ENCODE measurements around the gene RNF215. TPM values are rescaled to one million over a fixed set of nuclear protein-coding genes. Genes with fewer than 3 reads are reported as not detected.

Gene RNF215
- total RNA-seq, 1 donor from 2014 or later: 12.5 TPM

DNA sequence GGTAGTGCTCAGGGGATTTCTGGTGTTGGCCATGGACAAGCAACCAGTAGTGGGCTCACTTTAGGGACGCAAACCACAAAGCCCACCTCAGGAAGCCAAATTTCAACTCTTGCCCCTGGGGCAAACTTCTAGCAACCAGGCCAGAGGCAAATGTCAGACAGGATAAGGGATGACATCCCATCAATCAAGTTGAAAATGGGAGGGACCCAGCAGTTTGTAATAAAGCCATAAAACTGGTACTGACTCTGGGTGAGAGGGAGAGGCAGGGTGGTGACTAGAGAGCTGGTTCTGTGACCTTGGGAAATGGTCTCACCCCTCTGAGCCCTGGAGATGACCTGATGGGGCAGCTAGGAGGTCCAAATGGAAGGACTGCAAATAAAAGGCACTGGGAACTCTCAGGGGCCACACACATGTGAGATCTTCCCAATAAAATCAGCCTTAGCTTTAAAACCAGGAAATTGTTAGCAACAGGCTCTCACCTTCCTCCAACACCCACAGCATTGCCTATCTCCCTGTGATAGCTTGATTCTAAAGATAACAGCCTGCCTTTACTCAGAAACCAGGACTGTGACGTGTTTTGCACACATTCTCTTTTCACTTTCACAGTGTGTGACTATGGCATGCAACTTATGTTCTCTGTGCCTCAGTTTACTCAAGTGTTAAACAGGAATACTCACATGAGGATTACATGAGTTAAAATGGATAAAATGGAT is 54.1 kb downstream of the RNF215 start:
- DNase-seq (ENCODE audit: low read depth in 2 of 2): no peak

DNA sequence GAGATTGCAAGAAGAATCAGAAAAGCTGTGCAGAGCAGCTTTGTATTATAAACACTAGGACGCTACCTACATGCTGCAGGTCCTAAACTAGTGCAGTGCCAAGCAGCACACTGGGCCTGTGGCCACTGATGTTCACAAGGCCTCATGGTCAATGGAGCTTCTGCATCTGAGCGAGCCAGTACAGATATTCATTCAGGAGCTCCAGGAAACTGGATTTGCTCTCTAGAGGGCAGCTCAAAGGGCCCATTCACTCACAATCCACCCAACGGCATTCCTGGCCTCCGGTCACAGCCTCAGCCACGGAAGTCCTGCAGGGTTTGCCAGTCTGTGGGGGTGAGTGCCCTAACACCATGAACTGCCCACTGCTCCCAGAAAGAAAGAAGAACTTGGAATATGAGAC is 54.7 kb downstream of the RNF215 start:
- DNase-seq (ENCODE audit: low read depth in 2 of 2): no peak

Other genes starting within 250 kb of the RNF215 start
- 0.25 and 0.26 TPM in 2 replicates for gene LIF, start 140.7 kb downstream of the RNF215 start, total RNA-seq
- gene OSM, start 120.6 kb downstream of the RNF215 start, total RNA-seq: not detected in 2 replicates
- 5.5 and 8.2 TPM in 2 replicates for gene CASTOR1, start 97.9 kb downstream of the RNF215 start, total RNA-seq
- gene TBC1D10A, start 60.5 kb downstream of the RNF215 start, total RNA-seq: 6.0 and 10.2 TPM in 2 replicates
- 11.3 and 17.3 TPM in 2 replicates for gene SF3A1, start 30.5 kb downstream of the RNF215 start, total RNA-seq
- 1.3 and 1.5 TPM in 2 replicates for gene CCDC157, start 30.4 kb downstream of the RNF215 start, total RNA-seq
- 11.7 and 14.8 TPM in 2 replicates for gene SEC14L2, start 9.6 kb upstream of the RNF215 start, total RNA-seq
- gene MTFP1, start 38.4 kb upstream of the RNF215 start, total RNA-seq: 31.0 and 33.6 TPM in 2 replicates
- not detected in 2 replicates for gene SEC14L3, start 84.6 kb upstream of the RNF215 start, total RNA-seq
- gene SEC14L4, start 118.3 kb upstream of the RNF215 start, total RNA-seq: 0.13 and 0.51 TPM in 2 replicates
- gene SEC14L6, start 159.3 kb upstream of the RNF215 start, total RNA-seq: under 0.01 and 0.13 TPM in 2 replicates
- 0.13 TPM in 1 of 2 replicates, not detected in the other for gene GAL3ST1, start 187.3 kb upstream of the RNF215 start, total RNA-seq
- 60.3 and 67.3 TPM in 2 replicates for gene PES1, start 204.5 kb upstream of the RNF215 start, total RNA-seq
- 18.2 and 29.5 TPM in 2 replicates for gene TCN2, start 219.8 kb upstream of the RNF215 start, total RNA-seq
- 26.4 and 31.3 TPM in 2 replicates for gene SLC35E4, start 248.4 kb upstream of the RNF215 start, total RNA-seq